Neural cell (in vitro differentiated cells): Measurements from ENCODE around the gene SLC24A3. TPM values are rescaled to one million over a fixed set of nuclear protein-coding genes. Genes with fewer than 3 reads are reported as not detected.

Experiments used
- H2AFZ ChIP-seq: fragments of 200-600, 300-800 bp; sonication (generic), shearing (Covaris generic); 2 replicates; pipeline ENCODE4 v1.6.0; 2014; ENCODE audit warnings: low read depth, mild to moderate bottlenecking, antibody characterized with exemption, low read length, moderate library complexity
- H3F3A ChIP-seq: fragments of 200-600 bp; shearing (Covaris generic); 2 replicates; pipeline ENCODE4 v1.6.1; 2016; ENCODE audit warnings: mild to moderate bottlenecking, moderate library complexity, mixed read lengths, antibody characterized with exemption, low read length; ENCODE audit not compliant: insufficient read depth, poor library complexity, severe bottlenecking
- H3K27ac ChIP-seq: fragments of 200-600, 300-800 bp; sonication (generic), shearing (Covaris generic); 2 replicates; pipeline ENCODE4 v1.5.1; 2014; ENCODE audit warnings: mild to moderate bottlenecking, low read length, moderate library complexity
- H3K27me3 ChIP-seq: fragments of 300-800, 200-600 bp; sonication (generic), shearing (Covaris generic); 2 replicates; pipeline ENCODE4 v1.6.0; 2014; ENCODE audit warnings: mild to moderate bottlenecking, low read depth, low read length, moderate library complexity; ENCODE audit not compliant: insufficient read depth
- H3K36me3 ChIP-seq: fragments of 300-800, 200-600 bp; sonication (generic), shearing (Covaris generic); 2 replicates; pipeline ENCODE4 v1.5.1; 2014; ENCODE audit warnings: mild to moderate bottlenecking, antibody characterized with exemption, low read length, moderate library complexity; ENCODE audit not compliant: insufficient read depth
- H3K4me2 ChIP-seq: fragments of 300-800, 200-600 bp; sonication (generic), shearing (Covaris generic); 2 replicates; pipeline ENCODE4 v1.6.0; 2014; ENCODE audit warnings: mild to moderate bottlenecking, low read length
- H3K4me3 ChIP-seq: fragments of 300-800, 200-600 bp; sonication (generic), shearing (Covaris generic); 2 replicates; pipeline ENCODE4 v1.5.1; 2014; ENCODE audit warnings: mild to moderate bottlenecking, low read length, moderate library complexity
- H3K79me2 ChIP-seq: fragments of 200-600 bp; shearing (Covaris generic); replicated peaks from 2 replicates; pipeline ENCODE4 v1.6.0; 2014; ENCODE audit warnings: mild to moderate bottlenecking, low read length, moderate library complexity; ENCODE audit not compliant: insufficient read depth
- H3K9ac ChIP-seq: fragments of 300-800, 200-600 bp; sonication (generic), shearing (Covaris generic); 2 replicates; pipeline ENCODE4 v1.6.1; 2016; ENCODE audit warnings: mild to moderate bottlenecking, low read length, mixed read lengths
- H3K9me2 ChIP-seq: fragments of 200-600 bp; shearing (Covaris generic); 2 replicates; pipeline ENCODE4 v1.6.1; 2016; ENCODE audit warnings: mild to moderate bottlenecking, low read length, mixed read lengths; ENCODE audit not compliant: insufficient read depth
- H3K9me3 ChIP-seq: fragments of 200-600, 300-800 bp; sonication (generic), shearing (Covaris generic); 2 replicates; pipeline ENCODE4 v1.6.1; 2016; ENCODE audit warnings: mild to moderate bottlenecking, mixed run types, low read length, moderate library complexity, mixed read lengths
- H4K20me1 ChIP-seq: fragments of 200-600 bp; shearing (Covaris generic); 2 replicates; pipeline ENCODE4 v1.6.1; 2016; ENCODE audit warnings: mild to moderate bottlenecking, mixed run types; ENCODE audit not compliant: insufficient read depth
- EP300 ChIP-seq: fragments of 450-650 bp; conservative IDR thresholded peaks from 2 replicates; pipeline ENCODE4 v1.6.1; 2014; ENCODE audit warnings: antibody characterized with exemption, mild to moderate bottlenecking, moderate library complexity; ENCODE audit not compliant: poor library complexity, severe bottlenecking
- EZH2 ChIP-seq: fragments of 200-600, 300-800 bp; shearing (Covaris generic), sonication (generic); IDR thresholded peaks from 2 replicates; pipeline ENCODE4 v1.6.1; 2014; ENCODE audit warnings: antibody characterized with exemption, low read length, borderline replicate concordance, mild to moderate bottlenecking; ENCODE audit not compliant: insufficient read depth, poor library complexity, severe bottlenecking
- MXI1 ChIP-seq: fragments of 450-650 bp; conservative IDR thresholded peaks from 2 replicates; pipeline ENCODE4 v1.6.1; 2014; ENCODE audit warnings: antibody characterized with exemption, mild to moderate bottlenecking; ENCODE audit not compliant: poor library complexity, severe bottlenecking
- POLR2AphosphoS5 ChIP-seq: IDR thresholded peaks from 2 replicates; pipeline ENCODE4 v1.6.1; 2012
- RAD21 ChIP-seq: fragments of 450-650 bp; conservative IDR thresholded peaks from 2 replicates; pipeline ENCODE4 v1.6.1; 2014; ENCODE audit warnings: antibody characterized with exemption, mild to moderate bottlenecking, moderate library complexity
- SMC3 ChIP-seq: fragments of 450-650 bp; conservative IDR thresholded peaks from 2 replicates; pipeline ENCODE4 v1.6.1; 2014; ENCODE audit warnings: antibody characterized with exemption, mild to moderate bottlenecking, moderate library complexity; ENCODE audit not compliant: poor library complexity
- TAF1 ChIP-seq: IDR thresholded peaks from 2 replicates; pipeline ENCODE4 v1.6.1; 2012; ENCODE audit warnings: low read depth
- polyA plus RNA-seq: library from polyadenylated mRNA; depleted of rRNA; stranded (reverse); fragments of >200 nt; gene quantifications from 2 replicates; pipeline ENCODE4 v1.2.3, GENCODE V29; 2014
- TF ChIP-seq, protein P1 (sequence below): fragments of 450-650 bp; IDR thresholded peaks from 2 replicates; pipeline ENCODE4 v1.5.1; 2014; ENCODE audit warnings: antibody characterized with exemption, mild to moderate bottlenecking, moderate library complexity; ENCODE audit not compliant: poor library complexity, severe bottlenecking
- TF ChIP-seq, protein P2 (sequence below): IDR thresholded peaks from 2 replicates; pipeline ENCODE4 v1.6.1; 2012; ENCODE audit warnings: borderline replicate concordance

SLC24A3 gene
- polyA plus RNA-seq, 1 donor from 2014 or later, result 6.5 TPM

DNA sequence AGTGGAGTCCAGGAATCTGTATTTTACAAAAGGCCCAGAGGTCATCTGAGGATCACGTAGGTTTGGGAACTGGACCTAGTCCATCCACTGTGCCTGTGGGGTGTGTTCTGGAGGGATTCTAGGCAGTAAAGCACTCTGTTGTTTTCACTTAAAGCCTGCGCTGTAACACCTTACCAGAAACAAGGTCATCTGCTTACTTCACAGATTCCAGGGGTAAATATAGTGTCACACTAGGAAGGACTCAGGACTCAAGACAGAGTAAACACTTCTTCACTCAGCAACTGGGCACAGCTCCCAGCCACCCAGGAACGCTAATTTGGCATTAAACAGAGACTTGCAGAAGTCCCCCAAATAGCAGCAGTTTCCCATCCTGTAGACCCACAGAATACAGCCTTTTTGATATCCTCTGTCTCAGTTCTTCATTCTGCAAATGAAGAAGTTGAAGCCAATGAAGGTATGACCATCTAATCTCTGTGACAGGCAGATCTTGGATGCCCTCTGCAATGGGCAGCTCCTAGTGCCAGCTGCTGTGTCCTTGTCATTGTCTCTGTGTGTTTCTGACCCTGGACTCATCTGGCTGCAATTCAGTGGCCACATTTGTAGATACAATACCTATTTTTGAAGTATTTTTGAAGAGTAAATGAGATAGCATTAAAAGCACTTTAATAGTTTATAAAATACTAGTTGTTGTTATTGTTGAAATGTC, 129.1 kb downstream of the SLC24A3 start:
- Histone ChIP-seq H3K9me3 (no peaks in the 10 kb centered on the region), H3K36me3 (no peaks in the 10 kb centered on the region), H2AFZ (no peak overlapping the region), H3K9me2 (no peaks in the 10 kb centered on the region), H3K9ac (no peak overlapping the region), H4K20me1 (no peaks in the 10 kb centered on the region), H3K4me3 (no peak overlapping the region), H3K4me2 (no peak overlapping the region), H3K27me3 (no peaks in the 10 kb centered on the region), H3K79me2 (no peaks in the 10 kb centered on the region), H3K27ac (no peak overlapping the region), H3F3A (no peaks in the 10 kb centered on the region)
- TF ChIP-seq EZH2 (no peak), RAD21 (no peak), TAF1 (no peak)
- TF ChIP-seq, protein P1, sequence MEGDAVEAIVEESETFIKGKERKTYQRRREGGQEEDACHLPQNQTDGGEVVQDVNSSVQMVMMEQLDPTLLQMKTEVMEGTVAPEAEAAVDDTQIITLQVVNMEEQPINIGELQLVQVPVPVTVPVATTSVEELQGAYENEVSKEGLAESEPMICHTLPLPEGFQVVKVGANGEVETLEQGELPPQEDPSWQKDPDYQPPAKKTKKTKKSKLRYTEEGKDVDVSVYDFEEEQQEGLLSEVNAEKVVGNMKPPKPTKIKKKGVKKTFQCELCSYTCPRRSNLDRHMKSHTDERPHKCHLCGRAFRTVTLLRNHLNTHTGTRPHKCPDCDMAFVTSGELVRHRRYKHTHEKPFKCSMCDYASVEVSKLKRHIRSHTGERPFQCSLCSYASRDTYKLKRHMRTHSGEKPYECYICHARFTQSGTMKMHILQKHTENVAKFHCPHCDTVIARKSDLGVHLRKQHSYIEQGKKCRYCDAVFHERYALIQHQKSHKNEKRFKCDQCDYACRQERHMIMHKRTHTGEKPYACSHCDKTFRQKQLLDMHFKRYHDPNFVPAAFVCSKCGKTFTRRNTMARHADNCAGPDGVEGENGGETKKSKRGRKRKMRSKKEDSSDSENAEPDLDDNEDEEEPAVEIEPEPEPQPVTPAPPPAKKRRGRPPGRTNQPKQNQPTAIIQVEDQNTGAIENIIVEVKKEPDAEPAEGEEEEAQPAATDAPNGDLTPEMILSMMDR, result no peak

DNA sequence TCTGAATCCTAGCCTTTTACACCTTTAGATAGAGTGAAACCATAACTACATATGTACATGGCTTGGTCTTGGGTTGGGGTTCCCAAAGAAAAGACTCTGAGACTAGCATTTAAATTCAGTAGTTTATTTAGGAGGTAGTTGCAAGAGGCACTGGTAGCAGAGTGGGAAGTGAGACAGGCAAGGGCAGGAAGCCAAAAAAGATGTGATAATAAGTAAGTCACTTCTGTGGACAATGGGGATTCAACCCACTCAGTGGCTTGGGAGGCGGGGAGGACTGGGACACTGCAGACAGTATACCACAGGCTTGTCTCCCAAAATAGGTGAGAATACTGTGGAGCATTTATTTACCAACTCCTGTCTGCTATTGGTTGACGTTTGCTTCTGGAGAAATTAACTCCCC, 131.9 kb downstream of the SLC24A3 start:
- H3K9me2 ChIP-seq, result no peaks in the 10 kb centered on the region
- H4K20me1 ChIP-seq, result no peaks in the 10 kb centered on the region
- no peak overlapping the region for H3K9ac ChIP-seq
- H3K79me2 ChIP-seq, result no peaks in the 10 kb centered on the region
- H3K36me3 ChIP-seq, result no peaks in the 10 kb centered on the region
- H3F3A ChIP-seq, result no peaks in the 10 kb centered on the region
- H3K9me3 ChIP-seq, result no peaks in the 10 kb centered on the region
- H3K4me2 ChIP-seq, result no peak overlapping the region
- H3K27me3 ChIP-seq, result no peaks in the 10 kb centered on the region
- no peak overlapping the region for H3K4me3 ChIP-seq
- TF ChIP-seq, protein P2, sequence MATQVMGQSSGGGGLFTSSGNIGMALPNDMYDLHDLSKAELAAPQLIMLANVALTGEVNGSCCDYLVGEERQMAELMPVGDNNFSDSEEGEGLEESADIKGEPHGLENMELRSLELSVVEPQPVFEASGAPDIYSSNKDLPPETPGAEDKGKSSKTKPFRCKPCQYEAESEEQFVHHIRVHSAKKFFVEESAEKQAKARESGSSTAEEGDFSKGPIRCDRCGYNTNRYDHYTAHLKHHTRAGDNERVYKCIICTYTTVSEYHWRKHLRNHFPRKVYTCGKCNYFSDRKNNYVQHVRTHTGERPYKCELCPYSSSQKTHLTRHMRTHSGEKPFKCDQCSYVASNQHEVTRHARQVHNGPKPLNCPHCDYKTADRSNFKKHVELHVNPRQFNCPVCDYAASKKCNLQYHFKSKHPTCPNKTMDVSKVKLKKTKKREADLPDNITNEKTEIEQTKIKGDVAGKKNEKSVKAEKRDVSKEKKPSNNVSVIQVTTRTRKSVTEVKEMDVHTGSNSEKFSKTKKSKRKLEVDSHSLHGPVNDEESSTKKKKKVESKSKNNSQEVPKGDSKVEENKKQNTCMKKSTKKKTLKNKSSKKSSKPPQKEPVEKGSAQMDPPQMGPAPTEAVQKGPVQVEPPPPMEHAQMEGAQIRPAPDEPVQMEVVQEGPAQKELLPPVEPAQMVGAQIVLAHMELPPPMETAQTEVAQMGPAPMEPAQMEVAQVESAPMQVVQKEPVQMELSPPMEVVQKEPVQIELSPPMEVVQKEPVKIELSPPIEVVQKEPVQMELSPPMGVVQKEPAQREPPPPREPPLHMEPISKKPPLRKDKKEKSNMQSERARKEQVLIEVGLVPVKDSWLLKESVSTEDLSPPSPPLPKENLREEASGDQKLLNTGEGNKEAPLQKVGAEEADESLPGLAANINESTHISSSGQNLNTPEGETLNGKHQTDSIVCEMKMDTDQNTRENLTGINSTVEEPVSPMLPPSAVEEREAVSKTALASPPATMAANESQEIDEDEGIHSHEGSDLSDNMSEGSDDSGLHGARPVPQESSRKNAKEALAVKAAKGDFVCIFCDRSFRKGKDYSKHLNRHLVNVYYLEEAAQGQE, result no peak
- TF ChIP-seq, protein P1, result no peak
- TF ChIP-seq SMC3, result no peak
- no peak for TF ChIP-seq RAD21
- TF ChIP-seq POLR2AphosphoS5, result no peak
- TF ChIP-seq EP300, result no peak
- TF ChIP-seq MXI1, result no peak
- no peak for TF ChIP-seq TAF1
- TF ChIP-seq EZH2, result no peak
- H2AFZ ChIP-seq, result no peak overlapping the region
- no peak overlapping the region for H3K27ac ChIP-seq
